ENCODE results near the gene CERS6.

CERS6 gene

GRCh38 chr2:168519534-168520308 is 63.6 kb downstream of the CERS6 start:
- no peak for DNase-seq (ENCODE audit: low read depth)
- H3K4me3 ChIP-seq (ENCODE audit: low read depth, low read length), result no peak overlapping the region
- TF ChIP-seq POLR2A (IDR thresholded peaks at IDR 0.05; ENCODE audit: extremely low read depth, insufficient read length) (no peak), MYC (IDR thresholded peaks at IDR 0.05; ENCODE audit: low read depth, low read length) (no peak), MAX (IDR thresholded peaks at IDR 0.05; ENCODE audit: low read depth, low read length) (no peak), CTCF (IDR thresholded peaks at IDR 0.05; ENCODE audit: low read depth, low read length) (no peak)

GRCh38 chr2:168521053-168521741 is 65.1 kb downstream of the CERS6 start:
- no peak for DNase-seq (ENCODE audit: low read depth)
- TF ChIP-seq MYC (IDR thresholded peaks at IDR 0.05; ENCODE audit: low read depth, low read length) (no peak), POLR2A (IDR thresholded peaks at IDR 0.05; ENCODE audit: extremely low read depth, insufficient read length) (no peak), CTCF (IDR thresholded peaks at IDR 0.05; ENCODE audit: low read depth, low read length) (no peak), MAX (IDR thresholded peaks at IDR 0.05; ENCODE audit: low read depth, low read length) (no peak)
- no peak overlapping the region for H3K4me3 ChIP-seq (ENCODE audit: low read depth, low read length)

- DNase-seq (ENCODE audit: low read depth), result no peak
- TF ChIP-seq MYC (IDR thresholded peaks at IDR 0.05; ENCODE audit: low read depth, low read length) (no peak), CTCF (IDR thresholded peaks at IDR 0.05; ENCODE audit: low read depth, low read length) (no peak), POLR2A (IDR thresholded peaks at IDR 0.05; ENCODE audit: extremely low read depth, insufficient read length) (no peak), MAX (IDR thresholded peaks at IDR 0.05; ENCODE audit: low read depth, low read length) (no peak)
- no peak overlapping the region for H3K4me3 ChIP-seq (ENCODE audit: low read depth, low read length)
Measured at GRCh38 chr2:168522446-168522845, 66.4 kb downstream of the CERS6 start.

- no peak overlapping the region for H3K4me3 ChIP-seq (ENCODE audit: low read depth, low read length)
- DNase-seq (ENCODE audit: low read depth), result no peak
- TF ChIP-seq POLR2A (IDR thresholded peaks at IDR 0.05; ENCODE audit: extremely low read depth, insufficient read length), result no peak
- TF ChIP-seq MYC (IDR thresholded peaks at IDR 0.05; ENCODE audit: low read depth, low read length), result no peak
- no peak for TF ChIP-seq CTCF (IDR thresholded peaks at IDR 0.05; ENCODE audit: low read depth, low read length)
- TF ChIP-seq MAX (IDR thresholded peaks at IDR 0.05; ENCODE audit: low read depth, low read length), result no peak
Measured at GRCh38 chr2:168524005-168524404, 67.9 kb downstream of the CERS6 start.

- no peak for DNase-seq (ENCODE audit: low read depth)
- no peak overlapping the region for H3K4me3 ChIP-seq (ENCODE audit: low read depth, low read length)
- no peak for TF ChIP-seq MYC (IDR thresholded peaks at IDR 0.05; ENCODE audit: low read depth, low read length)
- no peak for TF ChIP-seq MAX (IDR thresholded peaks at IDR 0.05; ENCODE audit: low read depth, low read length)
- no peak for TF ChIP-seq CTCF (IDR thresholded peaks at IDR 0.05; ENCODE audit: low read depth, low read length)
- TF ChIP-seq POLR2A (IDR thresholded peaks at IDR 0.05; ENCODE audit: extremely low read depth, insufficient read length), result no peak
Measured at GRCh38 chr2:168525020-168525419, 68.9 kb downstream of the CERS6 start.
